ENCODE data around the gene SLAMF1. TPM values are rescaled to one million over a fixed set of nuclear protein-coding genes. Genes with fewer than 3 reads are reported as not detected.

SLAMF1 gene
- total and polyA plus RNA-seq, 4 donors = 0.09 to 1.1 (median 0.17) TPM

- TF ChIP-seq REST (IDR thresholded peaks at IDR 0.05) (no peak), TAF1 (conservative IDR thresholded peaks at IDR 0.05) (no peak), EGR1 (IDR thresholded peaks at IDR 0.05; ENCODE audit: low read depth in 2 of 2) (no peak), ATF3 (IDR thresholded peaks at IDR 0.05) (no peak), NR2F2 (IDR thresholded peaks at IDR 0.05) (no peak), YY1 (IDR thresholded peaks at IDR 0.05) (no peak), HNF4A (conservative IDR thresholded peaks at IDR 0.05) (no peak), RXRA (IDR thresholded peaks at IDR 0.05) (no peak), FOXA1 (IDR thresholded peaks at IDR 0.05) (no peak), HNF4G (IDR thresholded peaks at IDR 0.05) (no peak), RAD21 (IDR thresholded peaks at IDR 0.05) (no peak)
Observed at GRCh38 chr1:160610569-160611242, 36.1 kb downstream of the SLAMF1 start (continued).

- H3K27me3 ChIP-seq (ENCODE audit: control insufficient read depth in 4 of 4, insufficient read depth in 4 of 4, low read length in 3 of 4) = peaks cover 0 to 2% (median 0%) of the 10 kb centered on the region in 4 donors
- no peak overlapping the region for H3K27ac ChIP-seq (ENCODE audit: low read depth in 1 of 2, low read length in 2 of 2)
- H3K4me1 ChIP-seq (ENCODE audit: control insufficient read depth in 4 of 4, insufficient read depth in 4 of 4, low read length in 3 of 4) = peaks cover 0 to 21% (median 13%) of the 10 kb centered on the region in 4 donors
- no peaks in the 10 kb centered on the region for H3K9me3 ChIP-seq (ENCODE audit: control insufficient read depth in 4 of 4, low read length in 3 of 4)
- TF ChIP-seq FOXA2 (IDR thresholded peaks at IDR 0.05) = no peak
- H3K9ac ChIP-seq (ENCODE audit: low read depth in 1 of 2, low read length in 2 of 2) = no peak overlapping the region
- H3K36me3 ChIP-seq (ENCODE audit: control insufficient read depth in 4 of 4, insufficient read depth in 3 of 4, low read depth in 1 of 4, low read length in 3 of 4) = no peaks in the 10 kb centered on the region
- DNase-seq (ENCODE audit: low spot score) = no peak
- H3K4me3 ChIP-seq (ENCODE audit: low read depth in 1 of 3, low read length in 3 of 3) = no peak overlapping the region
Observed at GRCh38 chr1:160608941-160609340, 37.9 kb downstream of the SLAMF1 start.

- H3K4me3 ChIP-seq (ENCODE audit: low read depth in 1 of 3, low read length in 3 of 3) = no peak overlapping the region
- TF ChIP-seq MAX (IDR thresholded peaks at IDR 0.05) (no peak), JUND (IDR thresholded peaks at IDR 0.05) (no peak)
Observed at GRCh38 chr1:160608514-160608913, 38.3 kb downstream of the SLAMF1 start.

More at GRCh38 chr1:160608514-160608913, 38.3 kb downstream of the SLAMF1 start:
- no peaks in the 10 kb centered on the region for H3K9me3 ChIP-seq (ENCODE audit: control insufficient read depth in 4 of 4, low read length in 3 of 4)
- H3K4me1 ChIP-seq (ENCODE audit: control insufficient read depth in 4 of 4, insufficient read depth in 4 of 4, low read length in 3 of 4) = peaks cover 0 to 21% (median 13%) of the 10 kb centered on the region in 4 donors
- 48% methylated on average over 2 of the region's 2 CpGs for WGBS
- peak overlapping the region in 1 of 2 donors; percentile 72 for H3K27ac ChIP-seq (ENCODE audit: low read depth in 1 of 2, low read length in 2 of 2)
- no peak for DNase-seq (ENCODE audit: low spot score)
- H3K27me3 ChIP-seq (ENCODE audit: control insufficient read depth in 4 of 4, insufficient read depth in 4 of 4, low read length in 3 of 4) = peaks cover 0 to 2% (median 0%) of the 10 kb centered on the region in 4 donors
- no peak overlapping the region for H3K9ac ChIP-seq (ENCODE audit: low read depth in 1 of 2, low read length in 2 of 2)
- no peaks in the 10 kb centered on the region for H3K36me3 ChIP-seq (ENCODE audit: control insufficient read depth in 4 of 4, insufficient read depth in 3 of 4, low read depth in 1 of 4, low read length in 3 of 4)
